Right lung (tissue), 5 donors: ENCODE measurements around the gene SLC34A3. TPM values are rescaled to one million over a fixed set of nuclear protein-coding genes. Genes with fewer than 3 reads are reported as not detected.
A peak's percentile ranks its signal among the peaks of the same experiment; 100 is the strongest.

Experiments
- DNase-seq, 2 donors: peaks; one replicate each; pipeline ENCODE4 v3.0.0-alpha.2; 2013
- polyA plus RNA-seq, 5 donors: library from polyadenylated mRNA; unstranded; fragments of 120-200 nt; gene quantifications; one replicate each; pipeline versions ENCODE4 v1.2.1 to v1.2.3, GENCODE V29; 2013; ENCODE audit warnings: inconsistent platforms in 1 of 5, low replicate concordance in 1 of 5; ENCODE audit not compliant: insufficient read length in 5 of 5, insufficient read depth in 1 of 5

SLC34A3 gene
- polyA plus RNA-seq, 5 donors: 0.84 to 2.5 (median 1.9) TPM

DNA sequence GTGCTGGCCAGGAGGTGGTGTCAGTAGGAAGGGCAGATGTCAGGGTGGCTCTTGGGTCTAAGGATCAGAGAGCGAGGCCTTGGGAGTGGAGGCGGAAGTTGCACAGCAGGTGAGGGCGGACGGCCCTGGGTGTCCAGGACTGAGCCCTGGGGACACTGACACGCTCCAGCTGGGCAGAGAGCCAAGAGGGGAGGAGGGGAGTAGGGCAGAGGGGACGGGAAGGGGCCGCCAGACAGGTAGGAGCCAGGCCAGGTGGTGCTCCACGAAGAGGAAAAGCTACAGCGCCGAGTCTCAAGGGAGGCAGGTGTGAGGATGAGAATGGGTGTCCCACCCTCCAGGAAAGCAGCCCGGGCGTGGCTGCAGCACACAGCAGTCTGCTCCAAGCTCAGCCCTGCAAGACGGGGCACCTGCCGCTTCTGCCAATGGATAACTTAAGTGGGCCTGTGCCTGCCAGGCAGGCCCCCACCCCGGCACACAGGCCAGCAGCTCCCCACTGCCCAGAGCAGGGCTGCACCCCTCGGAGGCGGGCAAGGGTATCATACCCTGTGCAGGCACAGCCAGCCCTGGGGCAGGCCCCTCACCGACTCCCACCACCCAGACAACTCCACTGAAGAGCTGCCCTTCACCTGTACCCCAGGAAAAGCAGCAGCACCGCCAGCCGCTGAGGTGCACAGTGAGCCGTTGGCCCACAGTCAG is 35.0 kb upstream of the SLC34A3 start:
- no peak for DNase-seq

DNA sequence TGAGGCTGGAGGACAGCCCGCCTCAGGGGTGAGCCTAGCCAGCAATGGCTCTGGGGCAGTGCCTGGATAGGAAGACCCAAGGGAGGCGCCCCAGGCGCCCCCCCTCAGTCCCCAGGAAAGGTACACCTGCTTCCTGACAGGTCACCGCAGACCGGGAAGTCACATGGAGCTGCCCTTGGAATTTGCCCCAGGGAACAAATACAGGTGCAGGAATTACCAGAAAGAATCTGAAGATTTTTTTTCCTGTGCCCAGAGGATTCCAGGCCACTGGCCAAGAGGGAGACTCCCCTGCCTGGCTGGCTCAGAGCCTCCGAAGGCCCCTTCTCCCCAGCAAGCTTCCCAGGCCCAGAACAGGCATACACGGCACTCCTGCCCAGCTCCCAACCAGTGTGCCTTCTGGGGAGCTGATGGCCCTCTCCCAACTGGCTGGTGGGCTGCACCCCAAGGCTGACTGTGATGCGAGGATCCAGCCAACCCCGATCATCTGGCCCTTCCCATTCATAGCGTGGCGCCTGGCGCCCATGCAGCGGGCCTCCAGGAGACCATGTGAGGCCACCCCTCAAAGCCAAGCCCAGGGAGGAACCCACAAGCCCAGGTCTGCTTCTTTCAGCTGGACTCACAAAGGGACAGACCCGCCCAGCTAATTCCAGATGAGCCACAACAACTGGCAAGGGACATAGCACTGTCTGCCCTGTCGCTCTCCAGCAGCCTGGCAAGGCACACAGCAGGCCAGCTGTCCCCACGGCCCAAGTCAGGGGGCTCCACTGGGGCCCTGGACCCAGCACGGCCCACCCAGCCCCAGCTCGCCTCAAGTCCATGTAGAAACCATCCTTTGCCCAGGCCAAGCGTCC is 32.4 kb upstream of the SLC34A3 start:
- DNase-seq: no peak

DNA sequence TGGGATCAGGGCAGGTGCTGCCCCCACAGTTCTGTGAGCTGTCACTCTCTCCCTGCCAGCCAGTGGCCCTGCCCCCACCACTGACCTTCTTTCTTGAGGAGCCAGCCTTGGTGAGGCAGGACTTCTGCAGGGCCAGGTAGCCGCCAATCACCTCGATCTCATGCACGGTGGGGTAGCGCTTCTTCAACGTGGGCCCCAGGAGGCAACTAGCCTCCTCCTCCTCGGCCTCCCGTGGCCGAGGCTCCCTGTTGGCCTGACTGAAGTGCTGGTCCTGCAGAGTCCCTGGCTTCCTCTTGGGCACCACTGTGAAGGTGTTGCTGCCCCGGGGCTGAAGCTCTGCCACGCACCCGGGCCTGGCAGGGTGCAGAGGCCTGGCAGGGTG is 31.8 kb upstream of the SLC34A3 start:
- DNase-seq: no peak

DNA sequence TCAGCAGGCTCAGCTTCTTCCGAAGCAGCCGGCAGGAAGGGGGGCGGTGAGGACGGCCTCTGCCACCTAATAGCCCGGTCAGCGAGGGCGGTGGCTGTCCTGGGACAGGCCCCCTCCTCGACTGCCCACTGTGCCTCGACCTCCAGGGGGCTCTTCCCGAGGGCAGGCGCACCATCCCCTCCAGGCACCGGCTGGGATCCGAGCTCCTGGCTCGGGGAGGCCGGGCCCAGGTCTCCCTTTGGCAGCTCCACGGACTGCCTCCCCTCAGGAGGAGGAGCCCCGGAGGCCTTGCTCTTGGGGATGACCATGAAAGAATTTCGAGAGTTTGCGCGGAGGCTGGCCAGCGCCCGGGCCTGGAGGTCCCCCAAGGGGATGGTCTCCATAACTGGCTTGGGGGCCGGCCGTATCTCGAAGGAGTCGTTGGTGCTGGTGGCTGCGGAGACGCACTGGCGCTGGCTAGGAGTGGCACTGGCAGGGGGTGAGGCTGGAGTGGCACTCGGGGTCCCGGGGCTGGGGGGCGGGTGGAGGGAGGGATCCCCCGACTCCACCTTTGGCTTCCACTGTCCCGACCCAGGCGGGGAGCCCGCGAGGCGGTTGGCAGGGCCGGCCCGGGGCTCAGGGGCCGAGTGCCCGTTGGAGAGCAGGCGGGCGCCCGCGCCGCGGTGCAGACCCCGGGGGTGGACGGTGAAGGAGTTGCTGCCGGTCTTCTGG is 31.1 kb upstream of the SLC34A3 start:
- no peak for DNase-seq

DNA sequence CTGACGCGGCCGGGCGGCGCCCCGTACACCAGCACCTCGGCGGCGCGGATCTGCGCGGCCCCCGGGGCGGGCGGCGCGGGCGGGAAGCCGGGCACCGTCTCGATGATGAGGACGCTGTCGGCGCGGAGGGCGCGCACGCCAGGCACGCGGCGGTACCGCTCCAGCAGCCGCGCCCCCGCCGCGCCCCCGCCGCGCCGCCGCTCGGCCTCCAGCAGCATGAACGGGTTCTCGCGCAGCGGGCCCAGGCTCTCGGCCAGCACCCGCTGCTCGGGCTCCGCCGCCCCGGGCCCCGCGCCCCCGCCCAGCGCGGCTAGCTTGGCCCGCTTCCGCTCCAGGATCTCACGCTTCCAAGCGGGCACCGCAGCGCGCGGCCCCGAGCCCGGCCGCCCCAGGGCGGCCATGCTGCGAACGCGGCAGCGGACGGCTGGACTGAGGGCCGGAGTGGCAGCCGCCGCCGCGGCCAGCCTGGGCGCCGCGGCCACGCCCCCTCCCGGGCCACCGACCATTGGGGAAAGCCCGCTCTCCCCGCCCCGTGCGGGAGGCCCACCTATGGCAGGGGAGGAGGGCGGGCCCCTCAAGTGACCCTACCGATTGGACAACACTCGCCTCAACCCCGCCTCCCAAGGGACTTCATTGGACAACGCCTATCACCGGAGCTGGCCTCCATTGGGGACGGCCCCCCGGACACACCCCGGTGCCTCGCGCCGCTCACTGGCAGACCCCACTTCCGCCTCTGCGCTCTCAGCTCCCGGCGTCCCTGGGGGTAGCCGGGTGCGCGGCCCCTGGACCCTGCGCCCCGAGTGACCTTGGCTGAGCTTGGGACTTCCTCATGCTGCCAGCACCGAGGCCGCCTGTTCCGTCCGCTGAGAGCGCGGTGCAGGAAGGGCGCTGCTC is 30.1 kb upstream of the SLC34A3 start, which contains the start of gene TPRN:
Gene TPRN (minus strand): TSS at position 431 of the 894 bp plus-strand sequence. CDS start 30 bp downstream, at position 401.
- peak; percentile 97 to 98 for DNase-seq

DNA sequence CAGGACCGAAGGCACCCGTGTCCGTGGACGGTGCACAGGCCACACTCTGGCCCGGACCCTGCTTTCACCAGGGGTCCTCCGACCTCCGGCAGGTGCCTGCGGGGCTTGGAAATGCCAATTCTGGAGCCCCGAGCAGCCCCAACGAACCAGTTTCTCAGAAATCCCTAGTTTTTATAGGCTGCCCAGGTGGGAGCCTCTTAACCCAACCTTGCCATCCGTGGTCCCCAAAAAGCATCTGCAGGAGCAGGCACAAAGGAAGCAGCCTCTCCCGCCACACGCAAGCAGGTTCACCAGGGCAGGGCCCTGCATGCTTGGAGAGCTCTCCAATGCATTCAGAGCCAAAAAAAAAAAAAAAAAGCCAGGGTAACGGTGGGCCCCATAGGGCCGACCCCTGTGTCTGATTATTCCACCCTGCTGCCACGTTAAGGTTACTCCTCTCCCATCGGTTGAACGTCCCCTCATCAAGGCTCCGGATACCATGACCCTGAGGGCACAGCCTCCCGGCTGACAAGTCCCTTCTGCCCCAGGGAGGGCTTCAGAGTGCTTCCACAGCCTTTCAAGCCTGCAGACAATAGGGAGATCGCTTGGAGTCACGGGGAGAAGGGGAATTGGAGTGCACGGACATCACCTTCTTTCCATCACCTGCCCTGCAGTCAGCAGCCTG is 29.4 kb upstream of the SLC34A3 start:
- DNase-seq: no peak

DNA sequence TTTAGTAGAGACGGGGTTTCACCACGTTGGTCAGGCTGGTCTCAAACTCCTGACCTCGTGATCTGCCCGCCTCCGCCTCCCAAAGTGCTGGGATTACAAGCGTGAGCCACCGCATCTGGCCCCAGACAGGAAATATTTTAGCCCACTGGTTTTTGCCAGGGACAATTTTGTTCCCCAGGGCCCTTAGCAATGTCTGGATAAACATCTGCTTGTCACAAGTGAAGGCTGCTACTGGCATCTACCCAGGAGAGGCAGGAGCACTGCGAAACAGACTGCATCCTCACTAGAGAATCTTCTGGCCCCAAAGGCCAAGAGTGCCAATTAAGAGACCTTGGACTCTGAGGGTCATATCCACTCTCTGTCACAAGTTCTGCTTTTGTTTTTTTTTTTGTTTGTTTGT is 27.7 kb upstream of the SLC34A3 start:
- no peak for DNase-seq

DNA sequence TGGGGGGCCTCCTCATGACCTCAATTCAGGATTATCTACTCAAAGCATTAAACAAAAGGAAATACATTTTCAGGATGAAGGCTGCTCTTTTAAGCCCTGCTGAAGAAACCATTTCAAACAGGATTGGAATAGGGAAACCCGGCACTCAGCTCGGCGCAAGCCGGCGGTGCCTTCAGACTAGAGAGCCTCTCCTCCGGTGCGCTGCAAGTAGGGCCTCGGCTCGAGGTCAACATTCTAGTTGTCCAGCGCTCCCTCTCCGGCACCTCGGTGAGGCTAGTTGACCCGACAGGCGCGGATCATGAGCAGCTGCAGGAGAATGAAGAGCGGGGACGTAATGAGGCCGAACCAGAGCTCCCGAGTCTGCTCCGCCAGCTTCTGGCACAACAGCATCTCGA is 26.0 kb upstream of the SLC34A3 start:
- no peak for DNase-seq

DNA sequence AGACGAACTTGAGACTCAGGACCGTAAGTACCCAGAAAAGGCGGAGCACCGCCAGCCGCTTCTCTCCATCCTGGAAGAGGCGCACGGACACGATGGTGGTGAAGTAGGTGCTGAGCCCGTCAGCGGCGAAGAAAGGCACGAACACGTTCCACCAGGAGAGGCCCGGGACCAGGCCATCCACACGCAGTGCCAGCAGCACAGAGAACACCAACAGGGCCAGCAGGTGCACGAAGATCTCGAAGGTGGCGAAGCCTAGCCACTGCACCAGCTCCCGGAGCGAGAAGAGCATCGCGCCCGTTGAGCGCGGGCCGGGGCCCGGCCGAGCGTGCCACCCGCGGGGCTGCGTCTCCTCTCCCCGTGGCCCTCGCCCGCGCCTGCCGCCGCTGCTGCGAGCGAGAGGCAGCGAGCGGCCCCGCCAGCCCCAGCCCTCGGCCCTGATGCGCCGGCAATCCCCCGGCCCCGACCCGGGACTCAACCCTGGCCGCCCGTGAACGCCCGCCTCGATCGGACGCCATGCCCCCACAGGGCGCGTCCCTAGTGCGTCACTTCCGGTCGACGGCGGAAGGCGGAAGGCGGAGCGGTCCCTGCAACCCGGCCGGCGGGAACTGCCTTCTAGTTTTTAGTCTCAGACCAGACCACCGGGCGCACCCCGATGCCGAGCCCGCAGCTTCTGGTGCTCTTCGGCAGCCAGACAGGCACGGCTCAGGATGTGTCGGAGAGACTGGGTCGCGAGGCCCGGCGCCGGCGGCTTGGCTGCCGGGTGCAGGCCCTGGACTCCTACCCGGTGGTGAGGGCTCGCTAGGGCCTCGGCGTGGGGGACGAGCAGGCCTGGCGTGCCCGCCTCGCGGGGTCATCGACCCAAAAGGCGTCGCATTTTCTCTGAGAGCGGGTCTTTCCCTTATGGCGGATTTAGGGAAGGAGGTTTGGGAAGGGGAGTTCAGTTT is 25.3 kb upstream of the SLC34A3 start, which contains the start of the genes NDOR1 and TMEM203:
Gene NDOR1 (plus strand): TSS at position 575 of the 944 bp plus-strand sequence. CDS start 78 bp downstream, at position 653.
Gene TMEM203 (minus strand): TSS at position 523 of the 944 bp plus-strand sequence. CDS start 234 bp downstream, at position 289.
- DNase-seq: peak; percentile 83 to 85

DNA sequence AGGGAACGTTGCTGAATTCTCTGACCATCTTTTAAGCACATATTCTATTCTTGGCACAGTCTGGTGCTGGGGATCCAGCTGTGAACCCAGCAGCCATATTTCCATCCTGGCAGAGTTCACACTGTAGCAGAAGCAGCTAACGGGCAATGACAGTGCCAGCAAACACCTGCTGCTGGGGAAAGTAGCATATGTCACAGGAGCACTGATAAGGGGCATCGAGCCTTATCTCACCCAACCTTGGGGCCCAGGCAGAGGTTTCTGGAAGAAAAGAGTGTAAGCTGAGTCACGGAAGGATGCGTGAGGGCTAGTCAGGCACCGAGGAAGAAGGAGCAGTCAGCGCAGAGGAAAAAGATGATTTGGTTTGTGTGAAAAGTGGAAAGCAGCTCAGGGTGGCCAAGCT is 24.1 kb upstream of the SLC34A3 start:
- no peak for DNase-seq

DNA sequence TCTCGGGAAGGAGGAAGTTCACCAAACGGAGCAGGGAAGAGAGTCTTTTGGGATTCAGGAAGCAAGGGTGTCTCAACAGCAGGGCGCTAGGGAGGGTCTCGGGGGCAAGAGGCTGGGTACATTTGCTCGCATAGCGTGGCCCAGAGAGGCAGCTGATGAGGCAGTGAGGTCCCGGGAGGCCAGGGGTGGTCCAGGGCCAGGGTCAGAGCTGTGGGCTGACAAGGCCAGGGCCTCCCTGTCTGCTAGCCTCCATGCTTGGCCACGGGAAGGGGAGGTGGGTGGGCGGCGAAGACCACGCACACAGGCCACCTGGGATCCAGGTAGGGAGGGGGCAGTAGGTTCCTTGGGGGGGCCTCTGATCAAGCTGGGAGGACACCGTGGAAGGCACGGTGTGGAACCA is 19.2 kb upstream of the SLC34A3 start:
- no peak for DNase-seq

DNA sequence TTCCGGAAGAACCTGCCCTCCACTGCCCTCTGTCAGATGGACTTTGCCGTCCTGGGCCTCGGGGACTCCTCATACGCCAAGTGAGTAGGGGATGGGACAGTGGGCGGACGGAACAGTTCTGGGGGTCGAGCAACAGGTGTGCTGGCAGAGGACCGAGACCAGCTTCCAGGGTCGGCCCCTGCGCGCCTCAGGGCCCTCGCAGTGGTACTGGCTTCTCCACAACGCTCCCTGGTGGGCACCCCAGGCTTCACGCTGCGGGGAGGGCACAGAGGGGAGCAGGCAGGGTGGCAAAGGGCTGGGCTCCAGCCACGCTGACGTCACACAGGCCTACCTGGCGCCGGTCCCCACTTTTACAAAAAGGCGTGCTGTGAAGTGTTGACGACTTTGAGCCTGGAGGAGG is 18.2 kb upstream of the SLC34A3 start:
- DNase-seq: no peak

DNA sequence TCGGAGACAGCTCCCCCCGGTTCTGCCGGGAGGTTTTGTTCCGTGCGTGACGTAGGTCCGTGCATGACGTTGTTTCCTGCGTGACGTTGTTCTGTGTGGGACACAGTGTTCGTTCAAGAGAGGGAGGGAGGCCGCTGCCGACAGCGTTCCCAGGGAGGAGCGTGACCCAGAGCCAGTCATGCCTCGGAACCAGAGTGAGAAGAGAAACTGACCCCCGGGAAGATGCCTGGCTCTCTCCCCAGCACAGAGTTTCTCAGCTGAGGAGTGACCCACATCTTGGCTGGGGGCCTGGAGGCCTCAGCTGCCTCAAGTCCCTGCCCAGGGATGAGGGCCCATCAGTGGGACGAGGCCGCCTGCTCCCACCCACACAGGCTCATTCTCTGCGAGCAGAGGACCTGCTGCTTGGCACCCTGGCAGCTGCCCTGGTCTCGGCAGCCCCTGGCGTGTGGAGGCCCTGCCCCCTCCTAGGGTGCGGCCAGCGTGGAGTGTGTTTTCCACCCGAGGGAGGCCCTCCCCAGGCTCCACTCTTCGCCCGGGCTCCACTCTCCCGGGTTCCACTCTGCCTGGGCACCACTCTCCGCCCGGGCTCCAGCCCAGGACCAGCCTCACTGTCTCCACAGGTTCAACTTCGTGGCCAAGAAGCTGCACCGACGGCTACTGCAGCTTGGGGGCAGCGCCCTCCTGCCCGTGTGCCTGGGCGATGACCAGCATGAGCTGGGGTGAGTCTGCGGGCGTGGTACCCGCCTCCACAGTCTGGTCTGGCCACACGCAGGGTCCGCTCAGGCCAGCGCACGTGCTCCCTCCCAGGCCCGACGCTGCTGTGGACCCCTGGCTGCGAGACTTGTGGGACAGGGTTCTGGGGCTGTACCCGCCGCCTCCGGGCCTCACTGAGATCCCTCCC is 17.3 kb upstream of the SLC34A3 start:
- no peak for DNase-seq

DNA sequence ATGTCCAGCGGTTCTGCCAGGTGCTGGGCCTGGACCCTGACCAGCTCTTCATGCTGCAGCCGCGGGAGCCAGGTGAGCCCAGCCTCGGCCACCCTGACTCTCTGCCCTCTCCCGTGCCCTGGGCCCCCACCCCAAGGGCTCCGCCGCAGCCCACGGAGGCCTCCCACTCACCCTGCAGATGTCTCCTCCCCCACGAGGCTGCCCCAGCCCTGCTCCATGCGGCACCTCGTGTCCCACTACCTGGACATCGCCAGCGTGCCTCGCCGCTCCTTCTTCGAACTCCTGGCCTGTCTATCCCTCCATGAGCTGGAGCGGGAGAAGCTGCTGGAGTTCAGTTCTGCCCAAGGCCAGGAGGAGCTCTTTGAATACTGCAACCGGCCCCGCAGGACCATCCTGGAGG is 16.1 kb upstream of the SLC34A3 start:
- DNase-seq: no peak

DNA sequence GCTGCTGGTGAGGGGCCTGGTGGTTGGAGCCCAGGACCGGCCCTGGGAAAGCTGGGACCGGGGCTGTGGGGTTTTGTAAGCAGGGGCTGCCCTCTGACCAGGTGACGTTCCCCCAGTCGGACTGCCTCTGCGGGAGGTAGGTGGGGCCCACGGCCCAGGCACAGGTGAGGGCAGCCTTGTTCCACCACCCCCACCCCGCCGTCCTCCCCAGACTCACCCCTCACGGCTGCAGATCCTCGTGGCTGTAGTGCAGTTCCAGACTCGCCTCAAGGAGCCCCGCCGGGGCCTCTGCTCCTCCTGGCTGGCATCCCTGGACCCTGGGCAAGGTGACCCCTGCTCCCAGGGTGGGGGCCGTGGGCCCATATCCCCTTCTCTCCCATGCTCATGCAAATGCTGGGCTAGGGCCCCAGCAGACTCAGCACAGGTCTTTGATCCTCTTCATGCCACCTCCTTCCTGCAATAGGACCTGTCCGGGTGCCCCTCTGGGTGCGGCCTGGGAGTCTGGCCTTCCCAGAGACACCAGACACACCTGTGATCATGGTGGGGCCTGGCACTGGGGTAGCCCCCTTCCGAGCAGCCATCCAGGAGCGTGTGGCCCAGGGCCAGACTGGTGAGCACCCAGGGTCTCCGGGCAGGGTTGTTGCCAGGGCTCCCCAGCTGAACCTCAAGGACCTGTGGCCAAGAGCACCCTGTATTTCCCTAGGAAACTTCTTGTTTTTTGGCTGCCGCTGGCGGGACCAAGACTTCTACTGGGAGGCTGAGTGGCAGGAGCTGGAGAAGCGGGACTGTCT is 15.3 kb upstream of the SLC34A3 start:
- DNase-seq: no peak

DNA sequence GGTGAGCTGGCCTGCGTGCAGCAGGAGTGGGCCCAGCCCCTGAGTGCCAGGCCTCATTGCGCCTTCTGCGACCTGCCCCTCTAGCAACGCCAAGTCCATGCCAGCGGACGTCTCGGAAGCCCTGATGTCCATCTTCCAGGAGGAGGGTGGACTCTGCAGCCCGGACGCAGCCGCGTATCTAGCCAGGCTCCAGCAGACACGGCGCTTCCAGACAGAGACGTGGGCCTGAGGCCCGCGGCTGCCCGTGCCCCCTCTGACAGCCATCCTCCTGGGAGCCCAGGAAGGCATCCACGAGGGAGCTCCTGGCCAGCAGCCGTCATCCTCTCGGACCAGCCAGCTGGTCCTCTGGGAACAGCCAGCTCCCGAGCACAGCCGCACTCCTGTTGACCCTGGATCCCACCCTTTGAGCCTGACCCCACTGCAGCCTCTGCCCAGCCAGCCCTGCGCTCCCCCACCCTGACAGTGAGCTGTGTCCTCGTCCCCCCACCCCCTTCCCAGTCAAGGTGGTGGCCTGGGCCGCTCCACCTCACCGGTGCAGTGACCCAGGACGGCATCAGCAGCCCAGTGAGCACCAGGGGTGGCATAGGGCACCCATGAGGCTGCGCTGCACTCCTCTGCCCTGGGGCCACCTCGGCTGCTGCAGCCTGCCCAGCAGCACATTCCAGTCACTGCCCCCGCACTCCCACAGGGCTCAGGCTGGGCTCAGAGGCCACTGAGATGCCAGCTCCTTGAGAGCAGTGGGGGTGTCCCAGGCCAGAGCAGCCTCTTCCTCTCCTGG is 14.3 kb upstream of the SLC34A3 start:
- no peak for DNase-seq
